Keratinocyte (primary cell): Measurements from ENCODE around the gene PSG5. TPM values are rescaled to one million over a fixed set of nuclear protein-coding genes. Genes with fewer than 3 reads are reported as not detected.
"Not testable (repeated sequence)": the region's sequence is repeated elsewhere in the genome, so short reads cannot be mapped to it uniquely, and the experiment has no call there.

Source experiments
- DNase-seq: peaks from one replicate; pipeline ENCODE4 v3.0.0-alpha.2; 2011; ENCODE audit warnings: low read depth, missing footprints, low spot score
- FAIRE-seq: peaks from 2 replicates; lab custom pipeline; 2011; peaks lifted over from hg19 to GRCh38; lab: Jason Lieb, UNC
- H2AFZ ChIP-seq: 2 replicates; pipeline ENCODE4 v1.6.0; 2012; ENCODE audit warnings: low read length, control low read depth, inconsistent platforms; ENCODE audit not compliant: control insufficient read depth
- H3K27ac ChIP-seq: 2 replicates; pipeline ENCODE4 v1.5.1; 2011; ENCODE audit warnings: low read length; ENCODE audit not compliant: control insufficient read depth, insufficient read depth
- H3K27me3 ChIP-seq: 3 replicates; pipeline ENCODE4 v1.6.0; 2011; ENCODE audit warnings: low read length; ENCODE audit not compliant: control insufficient read depth, insufficient read depth; ENCODE audit errors: extremely low read depth
- H3K36me3 ChIP-seq, 2 experiments: 2 replicates in 1 of 2; 3 replicates in 1 of 2; pipeline ENCODE4 v1.5.1; 2011; ENCODE audit warnings: low read length in 2 of 2, mild to moderate bottlenecking in 1 of 2; ENCODE audit not compliant: control insufficient read depth in 2 of 2, insufficient read depth in 2 of 2; ENCODE audit errors: extremely low read depth in 1 of 2
- H3K4me1 ChIP-seq: 3 replicates; pipeline ENCODE4 v1.5.1; 2011; ENCODE audit warnings: low read length; ENCODE audit not compliant: control insufficient read depth, insufficient read depth; ENCODE audit errors: extremely low read depth
- H3K4me2 ChIP-seq: 3 replicates; pipeline ENCODE4 v1.6.0; 2011; ENCODE audit warnings: low read depth, low read length; ENCODE audit not compliant: control insufficient read depth, insufficient read depth; ENCODE audit errors: extremely low read depth
- H3K4me3 ChIP-seq, 3 experiments: fragments of 200-600 bp in 1 of 3; sonication (generic) in 1 of 3; 2 replicates in 2 of 3; 3 replicates in 1 of 3; pipeline ENCODE4 v1.5.1; 2011 to 2016; ENCODE audit warnings: low read length in 3 of 3, mild to moderate bottlenecking in 3 of 3, control low read depth in 2 of 3, inconsistent platforms in 1 of 3, low read depth in 1 of 3, mixed read lengths in 1 of 3, mixed run types in 1 of 3, moderate library complexity in 1 of 3; ENCODE audit not compliant: control insufficient read depth in 2 of 3, insufficient read depth in 2 of 3; ENCODE audit errors: extremely low read depth in 1 of 3
- H3K79me2 ChIP-seq: 2 replicates; pipeline ENCODE4 v1.6.0; 2012; ENCODE audit warnings: low read length; ENCODE audit not compliant: control insufficient read depth, insufficient read depth
- H3K9ac ChIP-seq: 3 replicates; pipeline ENCODE4 v1.6.0; 2011; ENCODE audit warnings: low read length; ENCODE audit not compliant: control insufficient read depth, insufficient read depth; ENCODE audit errors: extremely low read depth
- H3K9me1 ChIP-seq: 3 replicates; pipeline ENCODE4 v1.6.0; 2011; ENCODE audit warnings: low read length; ENCODE audit not compliant: control insufficient read depth, insufficient read depth; ENCODE audit errors: extremely low read depth
- H3K9me3 ChIP-seq: 2 replicates; pipeline ENCODE4 v1.5.1; 2012; ENCODE audit warnings: low read depth, low read length; ENCODE audit not compliant: control insufficient read depth
- H4K20me1 ChIP-seq: 3 replicates; pipeline ENCODE4 v1.6.0; 2011; ENCODE audit warnings: low read length; ENCODE audit not compliant: control insufficient read depth, insufficient read depth; ENCODE audit errors: extremely low read depth
- EZH2 ChIP-seq: IDR thresholded peaks from one replicate; pipeline ENCODE4 v1.6.1; 2012; ENCODE audit warnings: inconsistent platforms, mild to moderate bottlenecking, low read length, moderate library complexity
- dilution Hi-C: fragments of 300-500 bp; cut with MboI; formaldehyde crosslinking; loops from one replicate; pipeline ENCODE4 v1.7.0; 2020; ENCODE audit warnings: low sequenced_read_pairs; ENCODE audit not compliant: extremely low pct_ligation_motif_present
- polyA plus RNA-seq, 5 experiments: library from polyadenylated mRNA; depleted of rRNA in 3 of 5; stranded (reverse) in 3 of 5; stranded (forward) in 1 of 5; unstranded in 1 of 5; fragments of >200 nt; gene quantifications; 1 replicate in 1 of 5; 2 replicates in 3 of 5; 3 replicates in 1 of 5; pipeline versions ENCODE4 v1.2.1 to v1.2.3, GENCODE V29; 2011 to 2012; ENCODE audit warnings: missing spikeins in 2 of 5, low read depth in 1 of 5, low replicate concordance in 1 of 5
- TF ChIP-seq, protein P1 (sequence below), 3 experiments: IDR thresholded peaks in 1 of 3; conservative IDR thresholded peaks in 1 of 3; optimal IDR thresholded peaks in 1 of 3; 2 replicates in 2 of 3; 3 replicates in 1 of 3; pipeline versions ENCODE3 to v1.5.1; 2011; ENCODE audit warnings: low read length in 3 of 3, mild to moderate bottlenecking in 3 of 3, moderate library complexity in 2 of 3, control low read depth in 1 of 3, inconsistent platforms in 1 of 3; ENCODE audit not compliant: insufficient read depth in 2 of 3; ENCODE audit errors: extremely low read depth in 1 of 3

The PSG5 gene
- polyA plus RNA-seq, 1 donor (not counting 4 experiments of a cell fraction or from before 2014, with no cell fraction given): 5.2 TPM

DNA sequence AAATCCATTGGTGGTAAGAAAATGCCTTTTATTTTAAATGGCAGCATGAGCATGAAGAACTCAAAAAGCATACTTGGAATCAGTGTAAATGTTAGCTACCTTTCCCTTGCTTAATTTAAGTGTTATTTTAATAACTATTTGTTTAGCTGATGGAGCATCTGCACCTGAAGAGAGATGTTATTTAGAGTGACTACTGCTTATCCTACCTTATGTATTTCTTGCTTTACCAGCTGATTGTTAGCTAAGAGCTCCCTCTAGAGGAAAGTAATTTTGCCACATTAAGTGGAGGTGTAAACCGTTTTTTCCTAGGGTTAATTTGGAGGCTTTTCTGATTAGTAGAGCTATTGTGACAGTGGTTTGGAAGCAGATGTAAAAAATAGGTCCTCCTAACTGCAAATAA, 40.6 kb upstream of the PSG5 start:
- H2AFZ ChIP-seq, FAIRE-seq, dilution Hi-C loops: not testable (repeated sequence)

DNA sequence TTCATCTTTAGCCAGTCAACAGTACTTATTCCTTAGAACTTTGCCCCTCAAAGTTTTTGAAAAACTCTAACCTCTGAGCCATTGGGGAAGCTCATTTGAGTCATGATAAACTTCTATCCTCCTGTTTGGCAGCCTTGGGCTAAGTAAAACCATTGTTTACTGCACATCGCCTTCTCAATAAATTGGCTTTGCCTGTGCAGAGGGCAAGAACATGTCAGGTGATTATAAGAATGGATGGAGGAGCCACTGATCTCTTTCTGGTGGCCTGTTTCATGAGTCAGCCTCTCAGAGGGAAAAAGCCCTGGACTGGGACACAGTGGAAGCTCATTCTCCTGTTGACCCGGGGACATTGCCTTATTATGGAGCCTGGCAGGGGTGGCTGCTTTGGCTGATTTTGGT, 38.5 kb upstream of the PSG5 start:
- TF ChIP-seq, protein P1, sequence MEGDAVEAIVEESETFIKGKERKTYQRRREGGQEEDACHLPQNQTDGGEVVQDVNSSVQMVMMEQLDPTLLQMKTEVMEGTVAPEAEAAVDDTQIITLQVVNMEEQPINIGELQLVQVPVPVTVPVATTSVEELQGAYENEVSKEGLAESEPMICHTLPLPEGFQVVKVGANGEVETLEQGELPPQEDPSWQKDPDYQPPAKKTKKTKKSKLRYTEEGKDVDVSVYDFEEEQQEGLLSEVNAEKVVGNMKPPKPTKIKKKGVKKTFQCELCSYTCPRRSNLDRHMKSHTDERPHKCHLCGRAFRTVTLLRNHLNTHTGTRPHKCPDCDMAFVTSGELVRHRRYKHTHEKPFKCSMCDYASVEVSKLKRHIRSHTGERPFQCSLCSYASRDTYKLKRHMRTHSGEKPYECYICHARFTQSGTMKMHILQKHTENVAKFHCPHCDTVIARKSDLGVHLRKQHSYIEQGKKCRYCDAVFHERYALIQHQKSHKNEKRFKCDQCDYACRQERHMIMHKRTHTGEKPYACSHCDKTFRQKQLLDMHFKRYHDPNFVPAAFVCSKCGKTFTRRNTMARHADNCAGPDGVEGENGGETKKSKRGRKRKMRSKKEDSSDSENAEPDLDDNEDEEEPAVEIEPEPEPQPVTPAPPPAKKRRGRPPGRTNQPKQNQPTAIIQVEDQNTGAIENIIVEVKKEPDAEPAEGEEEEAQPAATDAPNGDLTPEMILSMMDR (optimal IDR thresholded peaks at IDR 0.05 in 1 of 3, IDR thresholded peaks at IDR 0.05 in 1 of 3, conservative IDR thresholded peaks at IDR 0.05 in 1 of 3; ENCODE audit: extremely low read depth in 1 of 3, insufficient read depth in 2 of 3, low read length in 3 of 3): no peak
- TF ChIP-seq EZH2: no peak
- Histone ChIP-seq H3K9ac (no peak overlapping the region), H3K36me3 (no peaks in the 10 kb centered on the region), H3K9me1 (no peaks in the 10 kb centered on the region), H3K4me3 (no peak overlapping the region), H3K4me1 (no peaks in the 10 kb centered on the region), H3K9me3 (no peaks in the 10 kb centered on the region), H3K4me2 (no peak overlapping the region), H3K27me3 (no peaks in the 10 kb centered on the region), H2AFZ (no peak overlapping the region), H3K27ac (no peak overlapping the region), H3K79me2 (no peaks in the 10 kb centered on the region), H4K20me1 (no peaks in the 10 kb centered on the region)
- dilution Hi-C loops: no loop called here
- DNase-seq (no peak), FAIRE-seq (no peak)

More for the DNA sequence above, 40.6 kb upstream of the PSG5 start:
- DNase-seq, H3K36me3 ChIP-seq, H3K9me1 ChIP-seq, H3K4me2 ChIP-seq, H3K9me3 ChIP-seq, H3K27ac ChIP-seq, H3K27me3 ChIP-seq, H4K20me1 ChIP-seq, H3K79me2 ChIP-seq, H3K9ac ChIP-seq, H3K4me1 ChIP-seq, H3K4me3 ChIP-seq: not testable (repeated sequence)

DNA sequence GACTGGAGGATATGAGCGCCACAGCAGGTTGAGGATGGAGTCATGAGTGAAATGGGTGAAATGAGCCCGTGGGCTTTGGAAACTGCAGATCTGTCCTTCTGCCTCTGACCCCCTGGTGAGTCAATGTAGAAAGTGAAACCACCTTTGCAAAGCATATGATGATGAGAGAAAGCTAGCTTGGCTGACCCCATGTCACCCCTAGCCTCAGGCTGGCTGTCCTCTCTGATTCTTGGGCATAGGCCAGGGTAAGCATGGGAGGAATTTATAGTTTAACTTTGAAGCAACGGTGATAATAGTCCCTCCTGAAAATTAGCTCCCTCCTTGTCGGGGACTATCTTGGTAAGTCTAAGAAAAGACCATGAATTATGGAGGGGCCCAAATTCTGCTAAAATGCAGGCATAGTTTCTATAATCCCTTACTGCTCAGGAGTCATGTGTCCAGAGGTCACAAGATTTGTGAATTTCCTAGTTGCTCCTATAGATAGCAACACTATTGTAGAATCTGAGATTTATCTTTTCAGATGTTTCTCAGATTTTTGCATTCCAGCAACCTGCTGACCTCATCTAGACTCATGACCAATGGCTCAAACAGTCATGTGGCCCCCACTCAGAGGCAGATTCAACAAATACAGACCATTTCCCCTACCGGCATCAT, 38.0 kb upstream of the PSG5 start:
- H3K79me2 ChIP-seq, FAIRE-seq, H3K9me1 ChIP-seq, H3K4me2 ChIP-seq, H4K20me1 ChIP-seq, H3K9me3 ChIP-seq, H3K27ac ChIP-seq, H2AFZ ChIP-seq, H3K4me3 ChIP-seq, DNase-seq, H3K9ac ChIP-seq, H3K27me3 ChIP-seq, H3K4me1 ChIP-seq, H3K36me3 ChIP-seq, dilution Hi-C loops: not testable (repeated sequence)

DNA sequence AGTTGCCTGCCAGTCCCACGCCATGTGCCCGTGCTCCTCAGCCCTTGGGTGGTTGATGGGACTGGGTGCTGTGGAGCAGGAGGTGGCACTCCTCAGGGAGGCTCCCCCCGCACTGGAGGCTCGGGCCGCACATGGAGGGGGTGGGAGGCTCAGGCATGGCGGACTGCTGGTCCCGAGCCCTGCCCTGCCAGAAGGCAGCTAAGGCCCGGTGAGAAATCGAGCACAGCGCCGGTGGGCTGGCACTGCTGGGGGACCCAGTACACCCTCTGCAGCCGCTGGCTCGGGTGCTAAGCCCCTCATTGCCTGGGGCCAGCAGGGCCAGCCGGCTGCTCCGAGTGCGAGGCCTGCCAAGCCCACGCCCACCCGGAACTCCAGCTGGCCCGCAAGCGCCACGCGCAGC, 35.6 kb upstream of the PSG5 start:
- DNase-seq, H4K20me1 ChIP-seq, H3K9ac ChIP-seq, FAIRE-seq, H3K4me3 ChIP-seq, dilution Hi-C loops, H3K4me1 ChIP-seq, H3K36me3 ChIP-seq, H3K79me2 ChIP-seq, H3K4me2 ChIP-seq, H3K27me3 ChIP-seq, H3K9me1 ChIP-seq, H3K27ac ChIP-seq, H2AFZ ChIP-seq, H3K9me3 ChIP-seq: not testable (repeated sequence)
